Measurements from ENCODE around the gene ZG16. TPM values are rescaled to one million over a fixed set of nuclear protein-coding genes. Genes with fewer than 3 reads are reported as not detected.

The ZG16 gene
- polyA plus RNA-seq, 1 donor from 2014 or later, result not detected

DNA sequence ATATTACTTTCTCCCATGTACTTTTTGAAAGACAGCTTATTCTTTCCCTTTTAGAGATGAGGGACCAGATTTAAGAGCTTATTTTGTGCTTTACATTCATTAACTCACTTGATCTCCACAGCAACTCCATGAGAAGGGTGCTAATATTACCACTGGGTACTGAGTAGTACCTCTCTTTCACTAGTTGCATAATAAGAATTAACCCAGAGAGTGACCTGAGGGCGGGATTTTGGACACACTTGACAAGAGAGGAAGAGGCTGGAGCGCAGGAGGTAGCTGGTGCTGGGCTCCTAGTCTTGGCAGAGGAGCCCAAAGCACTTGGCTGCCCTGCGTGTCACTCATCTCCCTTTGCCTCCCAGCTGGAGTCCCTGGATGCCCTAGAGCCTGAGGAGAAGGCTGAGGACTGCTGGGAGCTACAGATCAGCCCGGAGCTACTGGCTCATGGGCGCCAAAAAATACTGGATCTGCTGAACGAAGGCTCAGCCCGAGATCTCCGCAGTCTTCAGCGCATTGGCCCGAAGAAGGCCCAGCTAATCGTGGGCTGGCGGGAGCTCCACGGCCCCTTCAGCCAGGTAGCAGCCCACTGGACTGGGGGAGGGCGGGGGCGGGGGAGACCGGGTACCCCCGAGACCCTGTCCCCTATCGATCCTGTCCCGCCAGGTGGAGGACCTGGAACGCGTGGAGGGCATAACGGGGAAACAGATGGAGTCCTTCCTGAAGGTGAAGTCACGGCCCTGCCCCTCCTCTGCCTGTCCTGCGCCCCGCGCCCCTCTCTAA is 26.6 kb downstream of the ZG16 start:
- Histone ChIP-seq H3K36me3 (ENCODE audit: insufficient read depth, low read length) (no peaks in the 10 kb centered on the region), H3K9ac (ENCODE audit: low read length) (peak overlapping the region; percentile 94), H3K27ac (ENCODE audit: low read length) (peak overlapping the region; percentile 98), H2AFZ (ENCODE audit: low read depth, low read length) (peak overlapping the region; percentile 73), H3K9me2 (ENCODE audit: insufficient read depth, low read length) (no peaks in the 10 kb centered on the region), H3K27me3 (ENCODE audit: insufficient read depth, low read depth, low read length) (no peaks in the 10 kb centered on the region), H3K79me2 (replicated peaks; ENCODE audit: insufficient read depth, low read length) (peaks cover 17% of the 10 kb centered on the region), H3K4me2 (ENCODE audit: low read length) (peak overlapping the region; percentile 91), H3K4me3 (ENCODE audit: low read length) (peak overlapping the region; percentile 93), H4K20me1 (ENCODE audit: insufficient read depth) (peaks cover 3% of the 10 kb centered on the region), H3K9me3 (ENCODE audit: low read length) (no peaks in the 10 kb centered on the region), H3F3A (ENCODE audit: insufficient read depth, low read length, poor library complexity, severe bottlenecking) (peaks cover 7% of the 10 kb centered on the region)
- no peak for TF ChIP-seq POLR2AphosphoS5 (IDR thresholded peaks at IDR 0.05)
- TF ChIP-seq MXI1 (conservative IDR thresholded peaks at IDR 0.05; ENCODE audit: poor library complexity, severe bottlenecking), result no peak
- no peak for TF ChIP-seq EP300 (conservative IDR thresholded peaks at IDR 0.05; ENCODE audit: poor library complexity, severe bottlenecking)
- no peak for TF ChIP-seq EZH2 (IDR thresholded peaks at IDR 0.05; ENCODE audit: borderline replicate concordance, insufficient read depth, low read length, poor library complexity, severe bottlenecking)
- TF ChIP-seq, protein P1, sequence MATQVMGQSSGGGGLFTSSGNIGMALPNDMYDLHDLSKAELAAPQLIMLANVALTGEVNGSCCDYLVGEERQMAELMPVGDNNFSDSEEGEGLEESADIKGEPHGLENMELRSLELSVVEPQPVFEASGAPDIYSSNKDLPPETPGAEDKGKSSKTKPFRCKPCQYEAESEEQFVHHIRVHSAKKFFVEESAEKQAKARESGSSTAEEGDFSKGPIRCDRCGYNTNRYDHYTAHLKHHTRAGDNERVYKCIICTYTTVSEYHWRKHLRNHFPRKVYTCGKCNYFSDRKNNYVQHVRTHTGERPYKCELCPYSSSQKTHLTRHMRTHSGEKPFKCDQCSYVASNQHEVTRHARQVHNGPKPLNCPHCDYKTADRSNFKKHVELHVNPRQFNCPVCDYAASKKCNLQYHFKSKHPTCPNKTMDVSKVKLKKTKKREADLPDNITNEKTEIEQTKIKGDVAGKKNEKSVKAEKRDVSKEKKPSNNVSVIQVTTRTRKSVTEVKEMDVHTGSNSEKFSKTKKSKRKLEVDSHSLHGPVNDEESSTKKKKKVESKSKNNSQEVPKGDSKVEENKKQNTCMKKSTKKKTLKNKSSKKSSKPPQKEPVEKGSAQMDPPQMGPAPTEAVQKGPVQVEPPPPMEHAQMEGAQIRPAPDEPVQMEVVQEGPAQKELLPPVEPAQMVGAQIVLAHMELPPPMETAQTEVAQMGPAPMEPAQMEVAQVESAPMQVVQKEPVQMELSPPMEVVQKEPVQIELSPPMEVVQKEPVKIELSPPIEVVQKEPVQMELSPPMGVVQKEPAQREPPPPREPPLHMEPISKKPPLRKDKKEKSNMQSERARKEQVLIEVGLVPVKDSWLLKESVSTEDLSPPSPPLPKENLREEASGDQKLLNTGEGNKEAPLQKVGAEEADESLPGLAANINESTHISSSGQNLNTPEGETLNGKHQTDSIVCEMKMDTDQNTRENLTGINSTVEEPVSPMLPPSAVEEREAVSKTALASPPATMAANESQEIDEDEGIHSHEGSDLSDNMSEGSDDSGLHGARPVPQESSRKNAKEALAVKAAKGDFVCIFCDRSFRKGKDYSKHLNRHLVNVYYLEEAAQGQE (IDR thresholded peaks at IDR 0.05; ENCODE audit: borderline replicate concordance), result no peak
- no peak for TF ChIP-seq SMC3 (conservative IDR thresholded peaks at IDR 0.05; ENCODE audit: poor library complexity)
- no peak for TF ChIP-seq TAF1 (IDR thresholded peaks at IDR 0.05; ENCODE audit: low read depth)
- TF ChIP-seq, protein P2, sequence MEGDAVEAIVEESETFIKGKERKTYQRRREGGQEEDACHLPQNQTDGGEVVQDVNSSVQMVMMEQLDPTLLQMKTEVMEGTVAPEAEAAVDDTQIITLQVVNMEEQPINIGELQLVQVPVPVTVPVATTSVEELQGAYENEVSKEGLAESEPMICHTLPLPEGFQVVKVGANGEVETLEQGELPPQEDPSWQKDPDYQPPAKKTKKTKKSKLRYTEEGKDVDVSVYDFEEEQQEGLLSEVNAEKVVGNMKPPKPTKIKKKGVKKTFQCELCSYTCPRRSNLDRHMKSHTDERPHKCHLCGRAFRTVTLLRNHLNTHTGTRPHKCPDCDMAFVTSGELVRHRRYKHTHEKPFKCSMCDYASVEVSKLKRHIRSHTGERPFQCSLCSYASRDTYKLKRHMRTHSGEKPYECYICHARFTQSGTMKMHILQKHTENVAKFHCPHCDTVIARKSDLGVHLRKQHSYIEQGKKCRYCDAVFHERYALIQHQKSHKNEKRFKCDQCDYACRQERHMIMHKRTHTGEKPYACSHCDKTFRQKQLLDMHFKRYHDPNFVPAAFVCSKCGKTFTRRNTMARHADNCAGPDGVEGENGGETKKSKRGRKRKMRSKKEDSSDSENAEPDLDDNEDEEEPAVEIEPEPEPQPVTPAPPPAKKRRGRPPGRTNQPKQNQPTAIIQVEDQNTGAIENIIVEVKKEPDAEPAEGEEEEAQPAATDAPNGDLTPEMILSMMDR (IDR thresholded peaks at IDR 0.05; ENCODE audit: poor library complexity, severe bottlenecking), result no peak
- TF ChIP-seq RAD21 (conservative IDR thresholded peaks at IDR 0.05), result no peak

DNA sequence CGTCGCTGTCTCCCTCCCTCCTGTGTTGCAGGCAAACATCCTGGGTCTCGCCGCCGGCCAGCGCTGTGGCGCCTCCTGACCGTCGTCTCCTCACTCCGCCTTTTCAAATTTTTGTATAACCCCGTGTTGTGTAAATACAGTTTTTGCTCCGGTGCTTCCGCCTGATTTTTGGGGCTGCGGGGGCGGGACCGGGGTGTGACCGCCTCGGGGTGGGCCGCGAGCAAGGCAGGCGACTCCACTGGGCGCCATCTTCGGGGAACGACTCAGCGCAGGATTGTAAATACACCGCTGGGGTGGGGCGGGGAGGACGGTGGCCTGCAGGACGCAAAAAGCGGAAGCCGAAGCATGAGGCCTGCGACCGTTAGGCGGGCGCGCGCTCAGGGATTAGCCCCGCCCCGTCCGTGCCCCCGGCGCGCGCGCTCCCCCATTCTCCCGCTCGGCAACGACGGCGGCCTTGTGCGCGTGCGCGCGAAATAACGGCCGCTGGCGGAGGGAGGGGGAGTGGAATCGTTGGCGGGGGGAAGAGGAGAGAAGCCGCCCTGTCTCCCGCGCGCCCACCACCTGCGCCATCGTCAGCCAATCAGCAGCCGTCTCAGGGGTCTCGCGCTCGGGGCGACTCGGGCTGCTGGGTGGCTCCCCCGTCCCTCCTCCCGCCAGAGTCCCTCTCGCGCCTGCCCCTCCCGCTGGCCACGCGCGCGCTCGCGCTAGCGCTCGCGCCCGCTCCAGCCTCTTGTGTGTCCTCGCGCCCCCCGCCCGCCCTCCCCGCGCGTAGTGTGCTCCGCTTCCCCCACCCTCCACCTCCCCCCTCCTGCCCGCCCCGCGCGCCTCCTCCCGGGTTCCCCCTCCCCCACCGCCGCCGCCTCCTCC is 27.4 kb downstream of the ZG16 start:
- Histone ChIP-seq H3K9me3 (ENCODE audit: low read length) (no peaks in the 10 kb centered on the region), H3K4me2 (ENCODE audit: low read length) (peak overlapping the region; percentile 91), H3K4me3 (ENCODE audit: low read length) (peak overlapping the region; percentile 93), H3F3A (ENCODE audit: insufficient read depth, low read length, poor library complexity, severe bottlenecking) (peaks cover 7% of the 10 kb centered on the region), H2AFZ (ENCODE audit: low read depth, low read length) (peak overlapping the region; percentile 73), H3K9ac (ENCODE audit: low read length) (peak overlapping the region; percentile 94), H3K9me2 (ENCODE audit: insufficient read depth, low read length) (no peaks in the 10 kb centered on the region), H3K79me2 (replicated peaks; ENCODE audit: insufficient read depth, low read length) (peaks cover 25% of the 10 kb centered on the region), H3K36me3 (ENCODE audit: insufficient read depth, low read length) (no peaks in the 10 kb centered on the region), H4K20me1 (ENCODE audit: insufficient read depth) (peaks cover 3% of the 10 kb centered on the region), H3K27ac (ENCODE audit: low read length) (peak overlapping the region; percentile 98), H3K27me3 (ENCODE audit: insufficient read depth, low read depth, low read length) (no peaks in the 10 kb centered on the region)
- TF ChIP-seq POLR2AphosphoS5 (IDR thresholded peaks at IDR 0.05) (peak; percentile 97), TAF1 (IDR thresholded peaks at IDR 0.05; ENCODE audit: low read depth) (peak; percentile 94), SMC3 (conservative IDR thresholded peaks at IDR 0.05; ENCODE audit: poor library complexity) (peak; percentile 53), EP300 (conservative IDR thresholded peaks at IDR 0.05; ENCODE audit: poor library complexity, severe bottlenecking) (peak; percentile 63), RAD21 (conservative IDR thresholded peaks at IDR 0.05) (peak; percentile 24), MXI1 (conservative IDR thresholded peaks at IDR 0.05; ENCODE audit: poor library complexity, severe bottlenecking) (peak; percentile 75), EZH2 (IDR thresholded peaks at IDR 0.05; ENCODE audit: borderline replicate concordance, insufficient read depth, low read length, poor library complexity, severe bottlenecking) (no peak)
- TF ChIP-seq, protein P1 (IDR thresholded peaks at IDR 0.05; ENCODE audit: borderline replicate concordance), result peak; percentile 93
- TF ChIP-seq, protein P2 (IDR thresholded peaks at IDR 0.05; ENCODE audit: poor library complexity, severe bottlenecking), result no peak
